Myocyte (in vitro differentiated cells): ENCODE results near the gene MRC2. TPM values are rescaled to one million over a fixed set of nuclear protein-coding genes. Genes with fewer than 3 reads are reported as not detected.

ENCODE experiments used
- DNase-seq: peaks from one replicate; pipeline ENCODE4 v3.0.0-alpha.2; 2012; ENCODE audit warnings: low read depth
- total RNA-seq: library from RNA; depleted of rRNA; stranded (reverse); fragments of >200 nt; gene quantifications from 2 replicates; pipeline ENCODE4 v1.2.3, GENCODE V29; 2014

Gene MRC2
- total RNA-seq, 1 donor from 2014 or later, result 143 TPM

DNA sequence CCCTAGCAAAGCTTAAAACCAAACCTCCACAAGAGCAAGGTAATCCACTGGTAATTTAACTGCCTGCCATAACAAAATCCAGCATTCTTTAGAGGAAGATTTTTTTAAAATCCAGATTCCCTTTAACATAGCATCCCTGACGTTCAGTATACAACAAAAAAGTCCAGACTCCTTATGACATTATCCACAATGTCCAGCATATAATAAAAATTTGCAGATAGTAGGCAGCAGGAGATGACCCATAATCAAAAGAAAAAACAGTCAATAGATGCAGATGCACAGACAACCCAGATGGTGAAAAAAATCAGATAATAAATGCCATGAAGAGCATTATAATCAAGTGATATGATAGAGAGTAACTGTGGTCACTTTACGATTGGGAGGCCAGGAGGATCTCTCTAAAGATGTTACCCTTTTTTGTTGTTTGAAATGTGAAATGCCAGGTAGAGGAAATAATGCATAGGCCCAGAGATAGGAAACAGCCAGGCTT, 33.2 kb downstream of the MRC2 start:
- DNase-seq, result no peak

- no peak for DNase-seq
Measured at GRCh38 chr17:62661337-62661736, 33.9 kb downstream of the MRC2 start.

GRCh38 chr17:62662855-62663254, 35.4 kb downstream of the MRC2 start:
- no peak for DNase-seq

- DNase-seq, result no peak
Measured at GRCh38 chr17:62663304-62663703, 35.8 kb downstream of the MRC2 start.

DNA sequence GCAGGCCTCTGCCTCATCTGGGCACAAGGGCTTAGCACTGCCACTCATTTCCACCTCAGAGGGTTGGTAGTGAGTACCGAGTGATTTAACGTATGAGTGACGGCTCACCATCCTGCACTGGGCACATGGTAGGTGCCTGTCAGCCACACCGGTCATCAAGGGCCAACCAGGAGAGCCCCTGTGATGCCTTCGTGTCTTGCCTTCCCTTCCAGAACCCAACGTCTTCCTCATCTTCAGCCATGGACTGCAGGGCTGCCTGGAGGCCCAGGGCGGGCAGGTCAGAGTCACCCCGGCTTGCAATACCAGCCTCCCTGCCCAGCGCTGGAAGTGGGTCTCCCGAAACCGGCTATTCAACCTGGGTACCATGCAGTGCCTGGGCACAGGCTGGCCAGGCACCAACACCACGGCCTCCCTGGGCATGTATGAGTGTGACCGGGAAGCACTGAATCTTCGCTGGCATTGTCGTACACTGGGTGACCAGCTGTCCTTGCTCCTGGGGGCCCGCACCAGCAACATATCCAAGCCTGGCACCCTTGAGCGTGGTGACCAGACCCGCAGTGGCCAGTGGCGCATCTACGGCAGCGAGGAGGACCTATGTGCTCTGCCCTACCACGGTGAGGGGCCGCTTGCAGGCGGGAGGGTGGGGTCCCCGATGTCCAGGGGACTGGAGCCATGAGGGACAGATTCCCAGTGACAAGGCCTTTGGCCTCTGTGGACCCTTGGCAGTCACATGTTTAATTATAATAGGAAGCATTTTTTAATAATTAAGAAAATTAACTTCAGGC, 37.1 kb downstream of the MRC2 start:
- DNase-seq, result no peak

GRCh38 chr17:62665599-62665998, 38.1 kb downstream of the MRC2 start:
- no peak for DNase-seq

GRCh38 chr17:62666061-62666800, 38.8 kb downstream of the MRC2 start:
- no peak for DNase-seq

GRCh38 chr17:62666801-62667591, 39.5 kb downstream of the MRC2 start:
- DNase-seq, result no peak

DNA sequence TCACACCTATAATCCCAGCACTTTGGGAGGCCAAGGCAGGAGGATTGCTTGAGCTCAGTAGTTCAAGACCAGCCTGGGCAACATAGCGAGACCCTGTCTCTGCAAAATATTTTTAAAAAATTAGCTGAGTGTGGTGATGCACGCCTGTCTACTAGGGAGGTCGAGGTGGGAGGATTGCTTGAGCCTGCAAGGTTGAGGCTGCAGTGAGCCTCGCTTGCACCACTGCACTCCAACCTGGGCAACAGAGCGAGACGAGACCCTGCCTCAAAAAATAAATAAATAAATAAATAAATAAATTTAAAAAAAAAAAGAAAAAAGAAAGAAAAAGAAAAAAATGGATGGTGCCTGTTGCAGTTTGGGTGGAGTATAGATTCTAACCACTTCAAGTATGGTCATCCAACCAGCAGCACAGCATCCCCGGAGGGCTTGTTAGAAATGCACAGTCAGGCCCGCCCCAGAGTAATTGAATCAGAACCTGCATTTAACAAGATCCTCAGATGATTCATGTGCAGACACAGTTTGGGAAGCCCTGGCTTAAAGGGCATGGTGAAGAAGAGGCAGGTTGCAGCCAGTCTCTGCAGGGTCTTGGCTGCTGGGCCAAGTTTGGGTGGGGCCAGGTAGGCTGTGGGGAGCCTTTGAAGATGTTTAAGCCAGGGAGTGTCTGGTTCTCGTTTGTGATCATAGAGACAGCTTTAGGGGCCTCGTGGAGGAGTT, 40.8 kb downstream of the MRC2 start:
- no peak for DNase-seq

DNA sequence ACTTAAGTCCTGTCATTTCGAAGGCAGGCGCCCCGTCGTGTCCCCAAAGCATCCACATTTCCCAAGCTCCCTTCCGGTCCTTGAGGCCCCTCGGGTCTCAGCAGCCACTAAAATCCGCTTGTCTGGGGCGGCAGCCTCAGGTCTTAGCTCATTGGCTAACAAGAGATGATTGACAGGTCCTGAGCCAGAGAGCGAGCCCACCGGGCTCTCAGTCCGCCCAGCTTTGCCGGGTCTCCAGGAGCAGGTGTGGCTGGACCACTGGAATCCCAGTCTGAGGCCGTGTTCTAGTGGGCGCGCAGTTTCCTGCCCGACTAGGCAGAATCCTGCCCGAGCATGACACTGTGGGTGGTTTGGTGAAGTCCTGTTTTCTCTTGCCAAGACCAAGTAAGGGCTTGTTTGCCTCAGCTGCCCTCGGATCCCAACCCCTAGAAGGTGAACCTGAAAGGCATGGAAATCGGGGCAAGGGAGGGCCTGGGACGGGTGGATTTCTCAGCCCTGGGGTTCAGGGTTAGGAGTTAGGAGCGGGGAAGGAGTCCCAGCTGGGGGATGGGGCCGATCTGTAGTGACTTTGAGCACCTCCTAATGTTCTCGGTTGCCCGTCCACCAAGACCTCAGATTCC, 42.8 kb downstream of the MRC2 start:
- DNase-seq, result peak; percentile 50

DNA sequence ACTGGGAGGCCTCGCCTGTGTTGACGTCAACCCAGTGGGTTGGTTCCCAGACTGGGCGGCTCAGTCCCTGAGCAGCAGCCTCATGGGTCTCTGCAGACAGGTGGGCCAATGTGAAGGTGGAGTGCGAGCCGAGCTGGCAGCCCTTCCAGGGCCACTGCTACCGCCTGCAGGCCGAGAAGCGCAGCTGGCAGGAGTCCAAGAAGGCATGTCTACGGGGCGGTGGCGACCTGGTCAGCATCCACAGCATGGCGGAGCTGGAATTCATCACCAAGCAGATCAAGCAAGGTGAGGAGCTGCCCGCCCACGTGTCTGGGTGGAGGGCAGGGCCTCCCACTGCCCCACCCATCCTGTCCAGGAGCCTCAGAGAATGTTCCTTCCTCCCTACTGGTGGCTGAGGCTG, 44.1 kb downstream of the MRC2 start:
- DNase-seq, result no peak

DNA sequence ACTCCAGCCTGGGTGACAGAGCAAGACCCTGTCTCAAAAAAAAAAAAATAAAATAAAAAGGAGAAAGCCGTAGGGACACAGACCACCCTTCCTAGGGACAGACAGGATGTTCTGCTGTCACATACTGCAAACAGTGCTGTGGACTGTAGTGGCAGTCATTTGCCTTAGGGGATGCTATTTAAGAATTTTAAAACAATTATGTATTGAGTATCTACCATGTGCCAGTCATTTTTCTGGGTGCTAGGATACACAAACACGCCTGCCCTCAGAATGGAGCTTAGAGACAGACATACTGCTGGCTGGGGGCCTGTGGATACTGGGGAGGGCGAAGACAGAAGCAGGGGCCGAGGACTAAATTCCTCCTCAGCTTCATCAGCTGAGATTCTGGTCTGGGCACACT, 45.5 kb downstream of the MRC2 start:
- no peak for DNase-seq

DNA sequence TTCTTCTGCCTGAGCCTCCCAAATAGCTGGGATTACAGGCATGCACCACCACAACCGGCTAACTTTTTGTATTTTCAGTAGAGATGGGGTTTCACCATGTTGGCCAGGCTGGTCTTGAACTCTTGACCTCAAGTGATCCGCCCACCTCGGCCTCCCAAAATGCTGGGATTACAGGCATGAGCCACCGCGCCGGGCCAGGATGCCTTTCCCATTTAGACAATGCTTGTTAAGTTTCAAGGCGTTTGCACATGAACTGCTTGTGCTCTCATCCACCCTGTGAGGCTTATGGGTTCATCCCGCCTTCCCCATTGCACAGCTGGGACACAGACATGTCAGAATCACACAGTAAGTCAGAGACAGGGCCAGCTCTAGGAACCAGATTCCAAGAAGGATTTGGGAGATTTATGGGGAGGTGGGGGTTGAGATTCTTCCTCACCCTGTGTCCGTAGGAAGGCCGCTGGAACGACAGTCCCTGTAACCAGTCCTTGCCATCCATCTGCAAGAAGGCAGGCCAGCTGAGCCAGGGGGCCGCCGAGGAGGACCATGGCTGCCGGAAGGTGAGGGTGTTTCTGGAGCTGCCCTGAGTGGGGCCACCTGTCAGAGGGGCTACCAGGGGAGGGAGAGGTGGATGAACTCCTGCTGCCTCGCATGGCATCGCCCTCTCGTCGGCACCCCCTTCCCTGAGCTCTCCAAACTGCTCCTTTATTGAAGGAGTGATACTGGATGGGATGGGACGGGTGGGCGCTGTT, 46.3 kb downstream of the MRC2 start:
- no peak for DNase-seq

DNA sequence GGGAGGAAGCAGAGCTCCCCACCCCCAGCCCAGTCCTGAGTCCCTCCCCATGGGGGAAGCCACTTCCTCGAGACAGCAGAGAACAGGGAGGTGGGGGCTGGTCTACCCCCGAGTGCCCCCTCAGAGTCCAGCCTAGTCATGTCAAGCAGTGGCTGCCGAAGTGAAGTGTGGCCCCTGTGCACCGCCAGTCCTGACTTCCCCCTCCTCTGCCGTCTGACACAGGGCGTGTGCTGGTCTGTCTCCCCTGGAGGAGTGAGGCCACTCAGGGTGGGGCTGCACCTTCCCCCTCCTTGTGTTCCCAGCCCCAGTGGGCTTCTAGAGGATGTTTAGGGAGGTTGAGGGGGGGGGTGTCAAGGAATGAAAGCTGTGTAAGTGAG, 46.9 kb downstream of the MRC2 start:
- no peak for DNase-seq

- DNase-seq, result no peak
Measured at GRCh38 chr17:62674841-62675240, 47.4 kb downstream of the MRC2 start.

DNA sequence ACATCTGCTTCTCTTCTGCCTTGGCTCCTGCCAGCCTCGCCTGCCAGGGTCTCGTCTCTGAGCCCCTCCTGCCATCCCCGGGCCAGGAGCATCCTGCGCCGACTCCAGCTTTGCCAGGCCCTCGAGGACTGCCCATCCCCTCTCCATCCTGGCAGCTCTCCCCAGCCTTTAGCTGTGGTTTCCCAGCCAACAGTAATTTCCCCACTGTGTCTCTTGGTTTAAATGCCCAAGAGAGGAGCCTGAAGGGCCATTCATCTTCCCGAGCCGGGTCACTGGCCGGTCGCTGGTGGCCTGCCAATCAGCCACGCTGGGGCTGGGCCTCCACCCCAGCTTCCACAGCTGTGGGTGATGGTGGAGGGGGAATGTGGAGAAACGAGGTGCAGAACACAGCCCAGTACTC, 47.8 kb downstream of the MRC2 start:
- DNase-seq, result no peak

GRCh38 chr17:62675701-62676100, 48.2 kb downstream of the MRC2 start:
- DNase-seq, result no peak

DNA sequence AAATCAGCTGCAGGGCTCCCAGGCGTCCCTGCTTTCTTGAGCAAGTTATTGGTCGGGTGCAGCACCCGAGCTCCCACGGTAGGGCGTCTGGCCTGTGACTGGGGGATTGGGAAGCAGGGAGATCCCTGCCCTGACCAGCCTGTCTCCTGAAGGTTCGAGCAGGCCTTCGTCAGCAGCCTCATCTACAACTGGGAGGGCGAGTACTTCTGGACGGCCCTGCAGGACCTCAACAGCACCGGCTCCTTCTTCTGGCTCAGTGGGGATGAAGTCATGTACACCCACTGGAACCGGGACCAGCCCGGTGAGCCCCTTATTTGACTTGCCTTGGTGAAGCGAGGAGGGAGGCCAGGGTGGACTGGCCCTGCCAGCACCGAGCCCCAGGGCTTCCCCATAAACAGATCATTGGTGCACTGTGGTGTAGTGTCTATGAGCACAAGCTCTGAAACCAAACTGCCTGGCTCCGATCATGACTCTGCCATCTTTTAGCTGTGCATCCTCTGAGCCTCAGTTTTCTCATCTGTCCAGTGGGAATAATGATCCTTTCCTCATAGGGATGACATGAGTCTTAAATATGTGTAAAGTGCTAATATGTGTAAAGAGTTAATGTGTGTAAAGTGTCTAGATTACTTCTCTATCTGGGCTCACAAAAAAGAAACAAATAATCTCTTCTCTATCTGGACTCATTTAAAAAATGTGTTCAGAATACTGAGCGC, 48.9 kb downstream of the MRC2 start:
- no peak for DNase-seq

DNA sequence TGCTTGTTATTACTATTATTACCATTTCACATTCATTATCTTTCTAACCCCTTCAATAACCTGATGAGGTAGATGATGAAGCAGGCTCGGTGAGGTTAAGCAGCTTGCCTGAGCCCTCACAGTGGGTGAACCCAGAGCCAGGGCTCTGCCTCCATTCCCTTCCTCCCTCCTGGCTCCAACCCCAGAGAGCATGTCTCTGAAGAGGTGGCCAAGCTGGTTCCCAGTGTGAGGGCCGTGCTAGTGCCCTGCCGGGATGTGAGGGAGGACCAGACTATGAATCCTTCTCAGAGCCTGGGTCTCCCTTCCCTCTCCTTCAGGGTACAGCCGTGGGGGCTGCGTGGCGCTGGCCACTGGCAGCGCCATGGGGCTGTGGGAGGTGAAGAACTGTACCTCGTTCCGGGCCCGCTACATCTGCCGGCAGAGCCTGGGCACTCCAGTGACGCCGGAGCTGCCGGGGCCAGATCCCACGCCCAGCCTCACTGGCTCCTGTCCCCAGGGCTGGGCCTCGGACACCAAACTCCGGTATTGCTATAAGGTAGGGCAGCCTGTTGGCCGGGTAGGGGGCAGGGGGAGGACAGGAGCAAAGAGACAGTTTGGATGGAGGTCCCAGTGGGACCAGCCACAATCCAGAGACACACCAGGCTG, 49.6 kb downstream of the MRC2 start:
- DNase-seq, result no peak
